ENCODE measurements around the gene PIGU.
"Not testable (repeated sequence)": the region's sequence is repeated elsewhere in the genome, so short reads cannot be mapped to it uniquely, and the experiment has no call there.

The PIGU gene

GRCh38 chr20:34532756-34533155, 144.1 kb downstream of the PIGU start:
- DNase-seq: peak in 1 of 14 donors; percentile 33

GRCh38 chr20:34532320-34532719, 144.6 kb downstream of the PIGU start:
- peak in 1 of 14 donors; percentile 33 for DNase-seq

- no peak for DNase-seq
Observed at GRCh38 chr20:34531608-34532265, 145.2 kb downstream of the PIGU start.

GRCh38 chr20:34530342-34530741, 146.6 kb downstream of the PIGU start:
- DNase-seq: no peak

GRCh38 chr20:34529742-34530141, 147.2 kb downstream of the PIGU start:
- peak in 1 of 14 donors; percentile 12 for DNase-seq

GRCh38 chr20:34528921-34529297, 148.0 kb downstream of the PIGU start:
- peak in 8 of 14 donors; percentile 12 to 55 (median 32) for DNase-seq

GRCh38 chr20:34527016-34527415, 149.9 kb downstream of the PIGU start:
- DNase-seq: no peak

- DNase-seq: no peak
Observed at GRCh38 chr20:34526466-34526865, 150.4 kb downstream of the PIGU start.

GRCh38 chr20:34525709-34526416, 151.0 kb downstream of the PIGU start:
- peak in 7 of 14 donors; percentile 37 to 74 (median 54) for DNase-seq

- peak in 2 of 14 donors; percentile 64 to 74 for DNase-seq
Observed at GRCh38 chr20:34525342-34525708, 151.6 kb downstream of the PIGU start.

GRCh38 chr20:34524426-34524825, 152.5 kb downstream of the PIGU start:
- no peak for DNase-seq

- peak in 7 of 14 donors; percentile 20 to 54 (median 33) for DNase-seq
Observed at GRCh38 chr20:34522969-34523871, 153.7 kb downstream of the PIGU start.

GRCh38 chr20:34519841-34520240, 157.1 kb downstream of the PIGU start:
- DNase-seq: not testable (repeated sequence)

GRCh38 chr20:34518863-34519262, 158.0 kb downstream of the PIGU start:
- DNase-seq: not testable (repeated sequence)

GRCh38 chr20:34517114-34517505, 159.8 kb downstream of the PIGU start:
- no peak for DNase-seq

GRCh38 chr20:34516247-34517113, 160.4 kb downstream of the PIGU start, which contains the start of gene DYNLRB1:
Gene DYNLRB1 (plus strand): TSS chr20:34516422. CDS start chr20:34516459, 37 bp downstream.
- DNase-seq: peak; percentile 72 to 96 (median 94)

- DNase-seq: peak in 6 of 14 donors; percentile 34 to 69 (median 63)
Observed at GRCh38 chr20:34515484-34516246, 161.2 kb downstream of the PIGU start.

- no peak for DNase-seq
Observed at GRCh38 chr20:34514897-34515483, 161.9 kb downstream of the PIGU start.

- not testable (repeated sequence) for DNase-seq
Observed at GRCh38 chr20:34514034-34514433, 162.9 kb downstream of the PIGU start.

GRCh38 chr20:34512955-34513419, 163.9 kb downstream of the PIGU start:
- no peak for DNase-seq
